DND-41 (cell line): ENCODE results near the gene TSPAN12.
"Not testable (repeated sequence)": the region's sequence is repeated elsewhere in the genome, so short reads cannot be mapped to it uniquely, and the experiment has no call there.

Experiments
- ATAC-seq: fragments of 200-7000 bp; cut with Tn5 transposase; 3 replicates; pipeline ENCODE4 v1.9.1; 2021; ENCODE audit warnings: low read depth; ENCODE audit not compliant: insufficient read depth
- DNase-seq: peaks from one replicate; pipeline ENCODE4 v3.0.0-alpha.2; 2020
- H2AFZ ChIP-seq: 2 replicates; pipeline ENCODE4 v1.6.0; 2012; ENCODE audit warnings: low read depth, low read length
- H3K27ac ChIP-seq: 2 replicates; pipeline ENCODE4 v1.5.1; 2012; ENCODE audit warnings: low read length, inconsistent platforms
- H3K27me3 ChIP-seq: fragments of 200-600 bp; sonication (generic); 2 replicates; pipeline ENCODE4 v1.6.0; 2012; ENCODE audit warnings: low read length, mild to moderate bottlenecking, inconsistent platforms; ENCODE audit not compliant: insufficient read depth, poor library complexity
- H3K36me3 ChIP-seq: 2 replicates; pipeline ENCODE4 v1.5.1; 2012; ENCODE audit warnings: low read length, inconsistent platforms; ENCODE audit not compliant: insufficient read depth
- H3K4me1 ChIP-seq: 2 replicates; pipeline ENCODE4 v1.5.1; 2012; ENCODE audit warnings: mild to moderate bottlenecking, low read length; ENCODE audit not compliant: insufficient read depth
- H3K4me2 ChIP-seq: 2 replicates; pipeline ENCODE4 v1.6.0; 2012; ENCODE audit warnings: mild to moderate bottlenecking, moderate library complexity, low read length, inconsistent platforms; ENCODE audit not compliant: insufficient read depth
- H3K4me3 ChIP-seq, 2 experiments: fragments of 200-600 bp in 1 of 2; shearing (Covaris generic) in 1 of 2; 2 replicates each; pipeline ENCODE4 v1.5.1; 2012 to 2016; ENCODE audit warnings: inconsistent platforms in 2 of 2, low read length in 2 of 2, mild to moderate bottlenecking in 2 of 2, low read depth in 1 of 2, moderate library complexity in 1 of 2
- H3K79me2 ChIP-seq: 2 replicates; pipeline ENCODE4 v1.6.0; 2012; ENCODE audit warnings: low read length, inconsistent platforms; ENCODE audit not compliant: insufficient read depth
- H3K9ac ChIP-seq: 2 replicates; pipeline ENCODE4 v1.6.0; 2012; ENCODE audit warnings: low read depth, mild to moderate bottlenecking, inconsistent platforms, low read length, moderate library complexity
- H3K9me3 ChIP-seq: 2 replicates; pipeline ENCODE4 v1.5.1; 2012; ENCODE audit warnings: low read length, moderate library complexity, mild to moderate bottlenecking, inconsistent platforms; ENCODE audit not compliant: insufficient read depth, severe bottlenecking
- H4K20me1 ChIP-seq: 2 replicates; pipeline ENCODE4 v1.6.0; 2012; ENCODE audit warnings: low read length; ENCODE audit not compliant: insufficient read depth
- EZH2 ChIP-seq: IDR thresholded peaks from 3 replicates; pipeline ENCODE4 v1.6.1; 2012; ENCODE audit warnings: borderline replicate concordance, low read depth, mild to moderate bottlenecking, moderate library complexity, low read length, inconsistent platforms; ENCODE audit not compliant: severe bottlenecking
- TF ChIP-seq, protein P1 (sequence below): IDR thresholded peaks from 2 replicates; pipeline ENCODE4 v1.5.1; 2012; ENCODE audit warnings: borderline replicate concordance, low read length, moderate library complexity, mild to moderate bottlenecking; ENCODE audit not compliant: poor library complexity, severe bottlenecking; ENCODE audit errors: extremely low read depth

The TSPAN12 gene, protein sequence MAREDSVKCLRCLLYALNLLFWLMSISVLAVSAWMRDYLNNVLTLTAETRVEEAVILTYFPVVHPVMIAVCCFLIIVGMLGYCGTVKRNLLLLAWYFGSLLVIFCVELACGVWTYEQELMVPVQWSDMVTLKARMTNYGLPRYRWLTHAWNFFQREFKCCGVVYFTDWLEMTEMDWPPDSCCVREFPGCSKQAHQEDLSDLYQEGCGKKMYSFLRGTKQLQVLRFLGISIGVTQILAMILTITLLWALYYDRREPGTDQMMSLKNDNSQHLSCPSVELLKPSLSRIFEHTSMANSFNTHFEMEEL

GRCh38 chr7:120857588-120858573 lies at the start of gene TSPAN12:
TSS of gene TSPAN12 (minus strand) at chr7:120858144. CDS start at chr7:120856763, 1,381 bp downstream.
- DNase-seq (no peak), ATAC-seq (no peak)
- H3K79me2 ChIP-seq, result no peaks in the 10 kb centered on the region
- TF ChIP-seq, protein P1, sequence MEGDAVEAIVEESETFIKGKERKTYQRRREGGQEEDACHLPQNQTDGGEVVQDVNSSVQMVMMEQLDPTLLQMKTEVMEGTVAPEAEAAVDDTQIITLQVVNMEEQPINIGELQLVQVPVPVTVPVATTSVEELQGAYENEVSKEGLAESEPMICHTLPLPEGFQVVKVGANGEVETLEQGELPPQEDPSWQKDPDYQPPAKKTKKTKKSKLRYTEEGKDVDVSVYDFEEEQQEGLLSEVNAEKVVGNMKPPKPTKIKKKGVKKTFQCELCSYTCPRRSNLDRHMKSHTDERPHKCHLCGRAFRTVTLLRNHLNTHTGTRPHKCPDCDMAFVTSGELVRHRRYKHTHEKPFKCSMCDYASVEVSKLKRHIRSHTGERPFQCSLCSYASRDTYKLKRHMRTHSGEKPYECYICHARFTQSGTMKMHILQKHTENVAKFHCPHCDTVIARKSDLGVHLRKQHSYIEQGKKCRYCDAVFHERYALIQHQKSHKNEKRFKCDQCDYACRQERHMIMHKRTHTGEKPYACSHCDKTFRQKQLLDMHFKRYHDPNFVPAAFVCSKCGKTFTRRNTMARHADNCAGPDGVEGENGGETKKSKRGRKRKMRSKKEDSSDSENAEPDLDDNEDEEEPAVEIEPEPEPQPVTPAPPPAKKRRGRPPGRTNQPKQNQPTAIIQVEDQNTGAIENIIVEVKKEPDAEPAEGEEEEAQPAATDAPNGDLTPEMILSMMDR, result no peak
- no peak for TF ChIP-seq EZH2
- H3K4me1 ChIP-seq, result no peaks in the 10 kb centered on the region
- no peak within 1 kb of the TSS for H3K4me2 ChIP-seq
- H3K36me3 ChIP-seq, result no peaks in the 10 kb centered on the region
- no peak within 1 kb of the TSS for H3K9ac ChIP-seq
- no peak within 1 kb of the TSS for H2AFZ ChIP-seq
- H4K20me1 ChIP-seq, result no peaks in the 10 kb centered on the region
- H3K27me3 ChIP-seq, result no peaks in the 10 kb centered on the region
- H3K4me3 ChIP-seq, result no peak within 1 kb of the TSS
- no peak within 1 kb of the TSS for H3K27ac ChIP-seq
- no peaks in the 10 kb centered on the region for H3K9me3 ChIP-seq

GRCh38 chr7:120898715-120899499 lies 41.0 kb upstream of the TSPAN12 start:
- Histone ChIP-seq H3K9ac (no peak overlapping the region), H3K27ac (no peak overlapping the region), H3K36me3 (no peaks in the 10 kb centered on the region), H4K20me1 (no peaks in the 10 kb centered on the region), H3K4me1 (no peaks in the 10 kb centered on the region), H3K9me3 (no peaks in the 10 kb centered on the region), H3K27me3 (no peaks in the 10 kb centered on the region), H3K79me2 (no peaks in the 10 kb centered on the region), H3K4me3 (no peak overlapping the region), H2AFZ (no peak overlapping the region), H3K4me2 (no peak overlapping the region)
- DNase-seq, result no peak
- ATAC-seq, result no peak
- no peak for TF ChIP-seq EZH2
- TF ChIP-seq, protein P1, result no peak

- not testable (repeated sequence) for H4K20me1 ChIP-seq, H2AFZ ChIP-seq, H3K9ac ChIP-seq, H3K4me2 ChIP-seq, H3K36me3 ChIP-seq, DNase-seq, H3K27ac ChIP-seq, H3K79me2 ChIP-seq, H3K9me3 ChIP-seq, H3K4me3 ChIP-seq, H3K27me3 ChIP-seq, ATAC-seq, H3K4me1 ChIP-seq
Observed at GRCh38 chr7:120895253-120895652, 37.3 kb upstream of the TSPAN12 start.

- not testable (repeated sequence) for H3K27ac ChIP-seq, ATAC-seq, H3K9me3 ChIP-seq, H3K9ac ChIP-seq, H3K4me3 ChIP-seq, H3K4me1 ChIP-seq, H2AFZ ChIP-seq, DNase-seq, H3K4me2 ChIP-seq, H3K36me3 ChIP-seq, H3K27me3 ChIP-seq, H4K20me1 ChIP-seq, H3K79me2 ChIP-seq
Observed at GRCh38 chr7:120885602-120886001, 27.7 kb upstream of the TSPAN12 start.
